LNCaP clone FGC (cell line): ENCODE measurements around the gene GJB4.

Experiments
- DNase-seq: peaks from one replicate; pipeline ENCODE4 v3.0.0-alpha.2; 2011; ENCODE audit warnings: low read depth
- H3K4me3 ChIP-seq: 2 replicates; pipeline ENCODE4 v1.5.1; 2011; ENCODE audit warnings: mild to moderate bottlenecking, low read depth, low read length, control low read depth
- CTCF ChIP-seq: IDR thresholded peaks from 2 replicates; pipeline ENCODE4 v1.5.1; 2012; ENCODE audit warnings: mild to moderate bottlenecking; ENCODE audit not compliant: control insufficient read depth, insufficient read depth; ENCODE audit errors: extremely low read depth

Gene GJB4

DNA sequence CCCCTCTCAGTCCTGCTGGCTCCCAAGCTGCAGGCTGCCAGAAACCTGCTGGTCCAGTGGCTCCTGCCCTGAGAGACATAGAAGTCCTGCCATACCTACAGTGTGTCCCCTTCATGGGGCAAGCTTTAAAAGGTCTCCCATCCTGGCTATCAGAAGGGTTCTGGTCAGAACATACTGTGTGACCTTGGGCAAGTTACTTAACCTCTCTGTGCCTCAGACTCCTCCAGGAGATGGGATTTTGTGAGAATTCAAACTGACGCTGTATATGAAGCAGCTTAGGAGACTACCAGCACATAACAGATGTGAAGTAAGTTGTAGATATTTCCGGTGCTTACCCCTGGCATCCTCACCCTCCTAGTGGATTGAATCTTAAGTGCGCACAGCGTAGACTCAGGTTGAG, 13.4 kb upstream of the GJB4 start:
- no peak overlapping the region for H3K4me3 ChIP-seq
- no peak for TF ChIP-seq CTCF
- DNase-seq, result no peak

- DNase-seq, result no peak
These were observed 12.5 kb upstream of the GJB4 start for GRCh38 chr1:34746785-34747637.

GRCh38 chr1:34747638-34747941, 11.9 kb upstream of the GJB4 start:
- TF ChIP-seq CTCF, result no peak
- no peak overlapping the region for H3K4me3 ChIP-seq
- no peak for DNase-seq

More at GRCh38 chr1:34746785-34747637, 12.5 kb upstream of the GJB4 start:
- no peak overlapping the region for H3K4me3 ChIP-seq
- no peak for TF ChIP-seq CTCF

DNA sequence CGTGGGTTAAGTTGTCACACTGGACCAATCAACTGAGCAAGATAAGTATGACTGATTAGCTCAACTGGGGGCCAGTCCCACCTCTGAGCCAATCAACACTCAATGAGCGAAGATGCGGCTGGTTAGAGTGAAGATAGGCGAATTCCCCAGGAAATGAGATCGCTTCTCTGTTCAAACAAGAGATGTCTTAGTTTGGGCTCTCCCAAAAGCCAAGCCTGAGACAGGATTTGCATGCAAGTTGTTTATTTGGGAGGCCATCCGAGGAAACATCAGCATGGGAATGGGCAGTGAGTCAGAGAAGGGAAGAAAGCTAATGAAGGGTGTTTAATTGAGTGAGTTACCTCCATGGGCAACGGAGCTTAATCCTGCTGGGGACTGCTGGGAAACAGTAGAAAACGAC, 9.5 kb upstream of the GJB4 start:
- H3K4me3 ChIP-seq, result no peak overlapping the region
- no peak for TF ChIP-seq CTCF
- no peak for DNase-seq

DNA sequence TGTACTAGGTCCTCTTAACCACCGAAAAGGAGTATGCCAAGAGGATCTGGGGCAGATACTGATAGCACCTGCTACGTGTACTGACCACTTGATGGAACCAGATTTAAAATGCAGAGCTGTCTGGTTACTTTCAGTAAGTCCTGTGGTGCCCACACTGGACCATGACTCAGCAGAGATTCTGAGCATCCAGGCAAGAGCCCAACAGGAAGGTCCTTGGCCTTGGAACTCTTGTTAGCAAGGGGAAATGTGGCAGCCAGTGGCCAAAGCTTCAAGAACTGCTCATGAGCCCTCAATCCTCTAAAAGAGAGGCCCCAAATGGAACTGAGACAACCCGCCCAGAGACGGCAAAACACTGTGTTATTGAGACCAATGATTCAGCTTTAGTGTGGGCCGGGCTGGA, 8.9 kb upstream of the GJB4 start:
- TF ChIP-seq CTCF, result no peak
- no peak for DNase-seq
- H3K4me3 ChIP-seq, result no peak overlapping the region

- peak; percentile 35; the same call in 1 of the 2 replicates for TF ChIP-seq CTCF
- no peak for DNase-seq
- no peak overlapping the region for H3K4me3 ChIP-seq
These were observed 6.4 kb upstream of the GJB4 start for GRCh38 chr1:34753163-34753562.

DNA sequence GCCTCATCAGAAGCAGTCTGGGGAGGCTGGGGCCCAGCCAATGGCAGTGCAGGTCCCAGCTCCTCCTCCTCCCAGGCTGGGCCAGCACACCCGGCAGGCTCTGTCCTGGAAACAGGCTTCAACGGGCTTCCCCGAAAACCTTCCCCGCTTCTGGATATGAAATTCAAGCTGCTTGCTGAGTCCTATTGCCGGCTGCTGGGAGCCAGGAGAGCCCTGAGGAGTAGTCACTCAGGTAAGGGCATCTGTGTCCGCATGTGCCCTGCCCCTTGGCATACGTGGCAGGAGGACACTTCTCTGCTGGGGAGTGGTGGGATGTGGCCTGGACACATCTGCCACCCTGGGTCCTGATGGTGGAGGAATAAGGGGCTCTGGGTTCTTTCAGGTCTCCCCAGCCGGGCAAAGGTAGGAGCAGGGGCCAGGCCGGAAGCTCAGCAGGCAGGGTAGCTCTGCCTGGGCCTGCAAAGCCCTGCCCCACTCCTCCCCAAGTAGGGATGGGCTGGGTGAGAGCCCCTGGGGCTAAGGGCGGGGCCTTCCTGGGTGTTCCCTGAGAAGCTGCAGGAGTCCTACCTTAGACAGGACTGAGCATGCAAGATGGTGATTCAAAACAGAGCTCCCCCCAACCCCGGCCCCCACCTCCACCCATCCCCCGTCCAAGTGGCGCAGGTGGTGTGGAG, 4.4 kb upstream of the GJB4 start, which contains the start of gene GJB5:
GJB5 (plus strand) TSS at position 84 of the 674 bp plus-strand sequence. CDS start 2,284 bp downstream, outside the sequence.
- H3K4me3 ChIP-seq, result no peak within 1 kb of the TSS
- no peak for TF ChIP-seq CTCF
- DNase-seq, result no peak
